Esophagus squamous epithelium (tissue), 4 donors: ENCODE measurements around the gene MAGEA8.

ENCODE experiments used
- POLR2A ChIP-seq, 4 donors: fragments of 450-650 bp; IDR thresholded peaks; one replicate each; pipeline ENCODE4 v1.6.1; 2017; ENCODE audit warnings: antibody characterized with exemption in 4 of 4, mild to moderate bottlenecking in 4 of 4, moderate library complexity in 3 of 4
- TF ChIP-seq, protein P1 (sequence below), 6 experiments: fragments of 450-650 bp in 4 of 6; fragments of 200-600 bp in 2 of 6; sonication (generic) in 2 of 6; IDR thresholded peaks; one replicate each; pipeline ENCODE4 v1.5.1; 2016 to 2019; ENCODE audit warnings: antibody characterized with exemption in 6 of 6, mild to moderate bottlenecking in 4 of 6, moderate library complexity in 4 of 6

DNA sequence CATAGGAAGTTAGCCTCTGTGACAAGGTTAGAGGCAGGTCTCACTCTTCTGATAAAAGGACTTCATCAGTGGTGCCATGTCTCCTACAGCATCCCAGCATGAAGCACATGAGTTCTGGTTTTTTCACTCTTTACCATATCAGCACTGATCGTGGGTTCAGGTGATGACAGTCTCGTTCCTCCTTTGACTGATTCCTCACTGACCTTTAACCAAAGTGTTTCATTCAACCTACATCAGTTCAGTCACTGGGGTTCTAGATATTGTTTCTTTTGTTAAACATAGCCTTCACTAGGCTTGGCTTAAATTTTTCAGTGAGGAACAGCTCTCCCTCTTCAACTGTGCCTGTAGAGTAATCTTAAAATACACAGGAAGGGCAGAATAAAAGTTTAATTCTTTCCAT, 9.6 kb upstream of the MAGEA8 start:
- no peak for TF ChIP-seq POLR2A (IDR thresholded peaks at IDR 0.05)
- TF ChIP-seq, protein P1, sequence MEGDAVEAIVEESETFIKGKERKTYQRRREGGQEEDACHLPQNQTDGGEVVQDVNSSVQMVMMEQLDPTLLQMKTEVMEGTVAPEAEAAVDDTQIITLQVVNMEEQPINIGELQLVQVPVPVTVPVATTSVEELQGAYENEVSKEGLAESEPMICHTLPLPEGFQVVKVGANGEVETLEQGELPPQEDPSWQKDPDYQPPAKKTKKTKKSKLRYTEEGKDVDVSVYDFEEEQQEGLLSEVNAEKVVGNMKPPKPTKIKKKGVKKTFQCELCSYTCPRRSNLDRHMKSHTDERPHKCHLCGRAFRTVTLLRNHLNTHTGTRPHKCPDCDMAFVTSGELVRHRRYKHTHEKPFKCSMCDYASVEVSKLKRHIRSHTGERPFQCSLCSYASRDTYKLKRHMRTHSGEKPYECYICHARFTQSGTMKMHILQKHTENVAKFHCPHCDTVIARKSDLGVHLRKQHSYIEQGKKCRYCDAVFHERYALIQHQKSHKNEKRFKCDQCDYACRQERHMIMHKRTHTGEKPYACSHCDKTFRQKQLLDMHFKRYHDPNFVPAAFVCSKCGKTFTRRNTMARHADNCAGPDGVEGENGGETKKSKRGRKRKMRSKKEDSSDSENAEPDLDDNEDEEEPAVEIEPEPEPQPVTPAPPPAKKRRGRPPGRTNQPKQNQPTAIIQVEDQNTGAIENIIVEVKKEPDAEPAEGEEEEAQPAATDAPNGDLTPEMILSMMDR (IDR thresholded peaks at IDR 0.05) = no peak
